Thyroid gland (tissue), 4 donors: ENCODE measurements around the gene HMCN2. TPM values are rescaled to one million over a fixed set of nuclear protein-coding genes. Genes with fewer than 3 reads are reported as not detected.

ENCODE experiments used
- DNase-seq, 2 donors: peaks; one replicate each; pipeline ENCODE4 v3.0.0-alpha.2; 2019
- H3K27ac ChIP-seq, 3 donors: fragments of 200-600 bp; sonication (generic); 1 replicate in 2 of 3; 2 replicates in 1 of 3; pipeline ENCODE4 v1.5.1; 2016 to 2019; ENCODE audit warnings: mild to moderate bottlenecking in 1 of 3, moderate library complexity in 1 of 3
- H3K27me3 ChIP-seq: fragments of 200-600 bp; sonication (generic); one replicate; pipeline ENCODE4 v1.5.1; 2019
- H3K36me3 ChIP-seq, 2 donors: fragments of 200-600 bp; sonication (generic); one replicate each; pipeline ENCODE4 v1.5.1; 2016 to 2019
- H3K4me1 ChIP-seq, 2 donors: fragments of 200-600 bp; sonication (generic); one replicate each; pipeline ENCODE4 v1.5.1; 2017 to 2019
- H3K4me3 ChIP-seq, 3 donors: fragments of 200-600 bp; sonication (generic); replicated peaks in 1 of 3; 1 replicate in 2 of 3; 2 replicates in 1 of 3; pipeline ENCODE4 v1.5.1; 2016; ENCODE audit warnings: mild to moderate bottlenecking in 1 of 3
- H3K9me3 ChIP-seq: fragments of 200-600 bp; sonication (generic); one replicate; pipeline ENCODE4 v1.5.1; 2017
- POLR2A ChIP-seq, 2 donors: fragments of 450-650 bp; IDR thresholded peaks; one replicate each; pipeline ENCODE4 v1.6.1; 2017; ENCODE audit warnings: antibody characterized with exemption in 2 of 2, mild to moderate bottlenecking in 2 of 2, moderate library complexity in 1 of 2
- WGBS, 2 donors: methylation state at CpG; one replicate each; pipeline ENCODE4 v1.1.5; 2017; 5-methylcytosine and 5-hydroxymethylcytosine counted together
- intact Hi-C: fragments of 100-400 bp; cut with DNase I; formaldehyde crosslinking; loops from one replicate; pipeline ENCODE4 v1.15.1; 2023
- total RNA-seq, 4 donors: library from RNA; depleted of rRNA; stranded (reverse); fragments of >200 nt; gene quantifications; one replicate each; pipeline ENCODE4 v1.2.3, GENCODE V29; 2016
- TF ChIP-seq, protein P1 (sequence below), 6 experiments: fragments of 200-600 bp in 3 of 6; fragments of 450-650 bp in 3 of 6; sonication (generic) in 3 of 6; IDR thresholded peaks; one replicate each; pipeline ENCODE4 v1.5.1; 2016 to 2019; ENCODE audit warnings: antibody characterized with exemption in 6 of 6, mild to moderate bottlenecking in 2 of 6, inconsistent platforms in 1 of 6, moderate library complexity in 1 of 6

The HMCN2 gene
- total RNA-seq, 4 donors from 2014 or later, result 1.7 to 5.5 (median 3.5) TPM

GRCh38 chr9:130263601-130264413 is 1.8 kb upstream of the HMCN2 start:
- H3K36me3 ChIP-seq, result no peaks in the 10 kb centered on the region
- H3K27me3 ChIP-seq, result no peaks in the 10 kb centered on the region
- DNase-seq, result no peak
- TF ChIP-seq POLR2A (IDR thresholded peaks at IDR 0.05), result no peak
- TF ChIP-seq, protein P1, sequence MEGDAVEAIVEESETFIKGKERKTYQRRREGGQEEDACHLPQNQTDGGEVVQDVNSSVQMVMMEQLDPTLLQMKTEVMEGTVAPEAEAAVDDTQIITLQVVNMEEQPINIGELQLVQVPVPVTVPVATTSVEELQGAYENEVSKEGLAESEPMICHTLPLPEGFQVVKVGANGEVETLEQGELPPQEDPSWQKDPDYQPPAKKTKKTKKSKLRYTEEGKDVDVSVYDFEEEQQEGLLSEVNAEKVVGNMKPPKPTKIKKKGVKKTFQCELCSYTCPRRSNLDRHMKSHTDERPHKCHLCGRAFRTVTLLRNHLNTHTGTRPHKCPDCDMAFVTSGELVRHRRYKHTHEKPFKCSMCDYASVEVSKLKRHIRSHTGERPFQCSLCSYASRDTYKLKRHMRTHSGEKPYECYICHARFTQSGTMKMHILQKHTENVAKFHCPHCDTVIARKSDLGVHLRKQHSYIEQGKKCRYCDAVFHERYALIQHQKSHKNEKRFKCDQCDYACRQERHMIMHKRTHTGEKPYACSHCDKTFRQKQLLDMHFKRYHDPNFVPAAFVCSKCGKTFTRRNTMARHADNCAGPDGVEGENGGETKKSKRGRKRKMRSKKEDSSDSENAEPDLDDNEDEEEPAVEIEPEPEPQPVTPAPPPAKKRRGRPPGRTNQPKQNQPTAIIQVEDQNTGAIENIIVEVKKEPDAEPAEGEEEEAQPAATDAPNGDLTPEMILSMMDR (IDR thresholded peaks at IDR 0.05), result no peak
- no peaks in the 10 kb centered on the region for H3K9me3 ChIP-seq
- 61 to 82% methylated on average over 6 to 10 of the region's 10 CpGs for whole genome bisulfite sequencing, 2 donors
- intact Hi-C loops, result no loop called here
- peaks cover 10% of the 10 kb centered on the region in 2 donors for H3K4me1 ChIP-seq
- no peak overlapping the region for H3K27ac ChIP-seq
- no peak overlapping the region for H3K4me3 ChIP-seq

DNA sequence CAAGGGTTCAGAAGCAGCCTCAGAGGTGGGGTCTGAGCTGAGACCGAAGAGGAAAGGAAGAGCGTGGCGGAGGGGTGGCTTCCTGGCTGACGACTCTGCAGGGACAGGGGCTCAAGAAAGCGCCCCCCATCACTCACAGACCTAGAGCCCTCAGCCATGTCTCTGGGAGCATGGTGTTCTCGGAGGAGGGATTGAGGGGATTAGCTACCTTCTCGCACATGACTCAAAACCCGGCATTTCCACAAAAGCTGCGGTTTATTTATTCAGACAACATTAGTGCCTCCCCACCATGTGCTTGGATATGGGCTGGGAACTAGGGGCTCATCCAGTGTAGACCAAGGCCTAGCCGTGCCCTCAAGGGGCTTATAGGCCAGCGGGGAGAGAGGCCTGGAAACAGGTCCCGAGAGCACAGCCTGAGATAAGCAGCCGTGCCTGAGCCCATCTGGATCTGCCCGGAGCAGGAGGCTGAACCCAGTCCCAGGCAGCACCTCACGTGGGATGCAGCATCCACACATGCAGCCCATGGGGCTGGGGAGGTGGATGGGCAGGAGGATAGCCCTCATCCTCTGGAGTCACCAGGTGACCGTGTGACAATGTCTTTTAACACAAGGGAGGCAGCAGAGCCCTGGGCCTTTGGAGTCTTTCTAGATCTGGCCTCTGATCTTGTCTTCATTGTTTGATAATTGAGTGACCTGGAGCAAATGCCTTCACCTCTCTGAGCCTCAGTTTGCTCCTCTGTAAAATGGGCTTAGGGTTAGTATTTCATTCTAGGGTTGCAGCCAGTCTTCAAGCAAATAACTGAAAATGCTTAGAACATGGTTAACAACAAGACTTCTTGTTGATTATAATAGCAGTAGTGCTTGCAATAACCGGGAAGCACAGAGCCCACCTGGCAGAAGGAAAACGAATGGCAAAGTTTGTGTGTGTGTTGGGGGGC is 878 bp upstream of the HMCN2 start:
- no peak overlapping the region for H3K27ac ChIP-seq
- intact Hi-C loops, result no loop called here
- H3K27me3 ChIP-seq, result no peaks in the 10 kb centered on the region
- peaks cover 10% of the 10 kb centered on the region in 2 donors for H3K4me1 ChIP-seq
- no peak for TF ChIP-seq POLR2A (IDR thresholded peaks at IDR 0.05)
- TF ChIP-seq, protein P1 (IDR thresholded peaks at IDR 0.05), result no peak
- DNase-seq, result no peak
- H3K36me3 ChIP-seq, result no peaks in the 10 kb centered on the region
- 72 to 86% methylated on average over 12 to 16 of the region's 18 CpGs for WGBS, 2 donors
- no peaks in the 10 kb centered on the region for H3K9me3 ChIP-seq
- no peak overlapping the region for H3K4me3 ChIP-seq

DNA sequence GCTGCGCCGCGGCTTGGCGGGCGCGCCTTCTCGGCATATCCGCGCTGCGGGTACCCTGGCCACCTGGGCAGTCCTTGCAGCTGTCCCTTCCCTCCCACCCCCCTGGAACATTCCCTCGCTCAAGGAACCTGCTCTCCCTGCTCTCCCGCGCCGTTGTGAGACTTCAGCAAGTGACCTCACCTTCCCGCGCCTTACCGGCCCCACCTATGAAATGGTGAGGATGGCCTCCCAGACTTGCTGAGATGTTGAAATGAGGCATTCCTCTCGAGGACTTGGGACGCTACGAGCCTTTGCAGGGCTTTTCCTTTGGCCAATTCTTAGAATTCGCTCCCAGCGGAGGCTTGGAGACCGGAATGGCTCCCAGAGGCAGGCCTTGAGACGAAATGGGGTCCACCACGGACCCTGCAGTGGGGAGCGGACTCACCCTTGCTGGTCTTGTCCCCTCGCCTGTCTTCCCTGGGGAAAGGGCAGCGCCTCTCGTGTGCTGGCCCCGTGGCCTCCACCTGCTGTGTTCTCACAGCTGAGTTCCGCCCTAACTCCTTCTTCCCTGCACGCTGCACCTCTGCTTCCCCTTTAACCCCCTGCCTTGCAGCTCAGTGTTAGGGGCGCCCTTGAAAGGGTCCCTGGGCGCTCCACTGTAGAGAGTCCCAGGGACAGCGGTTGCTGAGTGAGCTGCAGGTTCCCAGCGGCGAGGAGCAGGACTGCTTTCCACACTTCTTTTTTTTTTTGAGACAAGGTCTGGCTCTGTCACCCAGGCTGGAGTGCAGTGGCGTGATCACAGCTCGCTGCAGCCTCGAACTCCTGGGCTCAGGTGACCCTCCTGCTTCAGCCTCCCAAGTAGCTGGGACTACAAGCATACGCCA is 907 bp downstream of the HMCN2 start:
- Histone ChIP-seq H3K27ac (no peak overlapping the region), H3K4me3 (peak overlapping the region in 1 of 3 donors; percentile 21), H3K9me3 (no peaks in the 10 kb centered on the region), H3K4me1 (peaks cover 10 to 15% of the 10 kb centered on the region in 2 donors), H3K36me3 (no peaks in the 10 kb centered on the region), H3K27me3 (no peaks in the 10 kb centered on the region)
- DNase-seq, result no peak
- TF ChIP-seq, protein P1 (IDR thresholded peaks at IDR 0.05), result no peak
- TF ChIP-seq POLR2A (IDR thresholded peaks at IDR 0.05), result no peak
- WGBS, 2 donors, result 53 to 60% methylated on average over 17 to 39 of the region's 41 CpGs
- intact Hi-C loops, result no loop called here

GRCh38 chr9:130267930-130268329 is 2.4 kb downstream of the HMCN2 start:
- Histone ChIP-seq H3K27ac (peak overlapping the region in 1 of 3 donors; percentile 45), H3K4me3 (no peak overlapping the region), H3K36me3 (no peaks in the 10 kb centered on the region), H3K9me3 (no peaks in the 10 kb centered on the region), H3K4me1 (peaks cover 10 to 15% of the 10 kb centered on the region in 2 donors), H3K27me3 (peaks cover under 1% of the 10 kb centered on the region)
- DNase-seq, result no peak
- intact Hi-C loops, result no loop called here
- TF ChIP-seq POLR2A (IDR thresholded peaks at IDR 0.05), result no peak
- TF ChIP-seq, protein P1 (IDR thresholded peaks at IDR 0.05), result no peak
- WGBS, 2 donors, result 89 to 92% methylated on average over 5 of the region's 5 CpGs
